Measurements from ENCODE around the gene PIGV. TPM values are rescaled to one million over a fixed set of nuclear protein-coding genes. Genes with fewer than 3 reads are reported as not detected.

PIGV gene
- total RNA-seq, 1 donor from 2014 or later, result 11.5 TPM

DNA sequence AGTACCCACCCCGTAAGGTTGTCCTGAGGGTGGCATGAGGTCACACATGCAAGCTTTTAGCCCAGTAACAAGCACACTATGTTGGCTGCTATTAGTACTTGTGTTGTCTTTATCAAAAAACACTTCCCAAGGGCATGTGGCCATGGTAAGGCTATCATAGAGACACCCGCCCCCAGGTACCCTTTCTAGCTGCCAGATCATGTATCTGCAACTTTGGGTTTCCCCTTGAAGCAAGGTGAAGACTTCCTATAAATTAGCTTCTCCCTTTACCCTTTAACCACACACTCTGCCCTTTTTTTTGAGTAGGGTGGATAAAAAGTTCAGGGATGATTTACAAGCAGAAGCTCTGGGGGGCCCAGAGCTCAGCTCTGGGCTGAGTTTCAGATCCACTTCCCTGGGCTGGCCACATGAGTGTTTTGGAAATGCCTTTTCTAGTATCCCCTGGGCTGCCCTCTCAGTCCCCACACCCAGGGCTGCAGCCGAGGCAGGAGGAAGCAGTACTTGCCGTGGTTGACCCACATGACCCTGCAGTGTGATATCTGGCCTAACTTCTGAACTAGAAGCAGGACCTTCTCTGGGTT, 40.8 kb downstream of the PIGV start:
- Histone ChIP-seq H3K4me3 (ENCODE audit: low read depth, low read length) (no peak overlapping the region), H3K27me3 (ENCODE audit: control insufficient read depth, insufficient read depth, low read length) (no peaks in the 10 kb centered on the region), H3K36me3 (ENCODE audit: control insufficient read depth, insufficient read depth, low read length) (no peaks in the 10 kb centered on the region)
- no peak for DNase-seq (ENCODE audit: low read depth)
- no peak for TF ChIP-seq CTCF (IDR thresholded peaks at IDR 0.05; ENCODE audit: insufficient read depth, low read length, poor library complexity, severe bottlenecking)

DNA sequence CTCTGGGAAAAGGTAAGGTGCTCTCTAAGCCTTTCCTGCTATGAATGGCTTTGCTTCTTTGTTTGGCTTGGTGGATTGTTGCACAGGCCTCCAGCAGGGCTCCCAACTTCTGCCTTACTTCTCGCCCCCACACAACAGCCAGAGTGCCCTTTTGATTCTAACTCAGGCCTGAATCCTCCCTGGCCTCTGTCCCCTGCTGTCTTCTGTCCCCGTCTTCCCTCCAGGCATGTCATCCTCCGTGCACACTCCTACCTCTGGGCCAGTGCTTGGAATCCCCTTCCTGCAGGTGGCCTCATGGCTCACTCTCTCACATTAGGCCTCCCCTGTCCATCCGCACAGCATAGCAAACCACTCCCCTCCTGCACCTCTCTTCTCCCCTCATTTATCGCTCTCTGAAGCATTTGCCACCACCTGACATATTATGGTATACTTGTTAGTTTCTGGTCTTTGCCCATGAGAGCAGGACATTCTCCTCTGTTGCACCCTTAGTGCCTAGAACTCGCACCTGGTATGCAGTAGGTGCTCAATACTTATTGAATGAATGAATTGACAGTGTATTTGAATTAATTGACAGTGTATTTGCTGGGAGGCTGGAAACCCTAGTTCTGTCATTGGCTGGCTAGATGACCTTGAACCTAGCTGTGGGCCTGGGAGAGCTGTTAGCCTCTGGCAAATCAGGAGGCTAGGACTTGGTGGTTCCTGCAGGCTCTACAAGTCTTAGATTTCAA, 41.6 kb downstream of the PIGV start:
- Histone ChIP-seq H3K27me3 (ENCODE audit: control insufficient read depth, insufficient read depth, low read length) (no peaks in the 10 kb centered on the region), H3K36me3 (ENCODE audit: control insufficient read depth, insufficient read depth, low read length) (no peaks in the 10 kb centered on the region), H3K4me3 (ENCODE audit: low read depth, low read length) (no peak overlapping the region)
- DNase-seq (ENCODE audit: low read depth), result no peak
- TF ChIP-seq CTCF (IDR thresholded peaks at IDR 0.05; ENCODE audit: insufficient read depth, low read length, poor library complexity, severe bottlenecking), result no peak

DNA sequence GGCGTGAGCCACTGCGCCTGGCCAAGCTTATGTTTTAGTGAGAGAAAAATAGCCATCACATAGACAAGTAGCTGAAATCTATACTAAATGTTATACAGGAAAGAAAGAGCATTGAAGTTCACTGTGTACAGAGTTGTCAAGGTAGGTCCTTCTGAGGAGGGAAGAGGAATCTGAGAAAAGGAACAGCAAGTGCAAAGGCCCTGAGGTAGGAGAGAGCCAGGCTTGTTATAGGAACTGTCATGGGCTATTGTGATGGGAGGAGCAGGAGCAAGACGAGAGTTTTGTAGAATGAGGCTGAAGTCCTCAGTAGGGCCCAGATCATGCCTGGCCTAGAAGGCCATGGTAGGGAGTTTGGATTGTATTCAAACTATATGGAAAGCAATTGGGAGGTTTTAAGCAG, 43.3 kb downstream of the PIGV start:
- Histone ChIP-seq H3K36me3 (ENCODE audit: control insufficient read depth, insufficient read depth, low read length) (peaks cover 1% of the 10 kb centered on the region), H3K4me3 (ENCODE audit: low read depth, low read length) (no peak overlapping the region)
- TF ChIP-seq CTCF (IDR thresholded peaks at IDR 0.05; ENCODE audit: insufficient read depth, low read length, poor library complexity, severe bottlenecking), result no peak

GRCh38 chr1:26831546-26832248, 43.9 kb downstream of the PIGV start:
- H3K36me3 ChIP-seq (ENCODE audit: control insufficient read depth, insufficient read depth, low read length), result peaks cover 1% of the 10 kb centered on the region
- TF ChIP-seq CTCF (IDR thresholded peaks at IDR 0.05; ENCODE audit: insufficient read depth, low read length, poor library complexity, severe bottlenecking), result no peak
- no peak for DNase-seq (ENCODE audit: low read depth)
- no peak overlapping the region for H3K4me3 ChIP-seq (ENCODE audit: low read depth, low read length)
- H3K27me3 ChIP-seq (ENCODE audit: control insufficient read depth, insufficient read depth, low read length), result no peaks in the 10 kb centered on the region

More for the DNA sequence above, 43.3 kb downstream of the PIGV start:
- no peaks in the 10 kb centered on the region for H3K27me3 ChIP-seq (ENCODE audit: control insufficient read depth, insufficient read depth, low read length)
- no peak for DNase-seq (ENCODE audit: low read depth)

- Histone ChIP-seq H3K27me3 (ENCODE audit: control insufficient read depth, insufficient read depth, low read length) (no peaks in the 10 kb centered on the region), H3K36me3 (ENCODE audit: control insufficient read depth, insufficient read depth, low read length) (peaks cover 1% of the 10 kb centered on the region), H3K4me3 (ENCODE audit: low read depth, low read length) (no peak overlapping the region)
- TF ChIP-seq CTCF (IDR thresholded peaks at IDR 0.05; ENCODE audit: insufficient read depth, low read length, poor library complexity, severe bottlenecking), result no peak
- DNase-seq (ENCODE audit: low read depth), result no peak
Measured at GRCh38 chr1:26832249-26832960, 44.7 kb downstream of the PIGV start.
